HEK293T (cell line): ENCODE measurements around the gene NOL4L.

Experiments
- ARNT ChIP-seq: fragments of 450-650 bp; IDR thresholded peaks from 2 replicates; pipeline ENCODE4 v1.6.1; 2017; ENCODE audit warnings: mild to moderate bottlenecking
- BHLHE40 ChIP-seq: fragments of 450-650 bp; IDR thresholded peaks from 2 replicates; pipeline ENCODE4 v1.6.1; 2016; ENCODE audit warnings: mild to moderate bottlenecking, moderate library complexity, borderline replicate concordance
- CTBP1 ChIP-seq: fragments of 450-650 bp; IDR thresholded peaks from 2 replicates; pipeline ENCODE4 v1.6.1; 2016; ENCODE audit warnings: borderline replicate concordance
- ELF4 ChIP-seq: fragments of 450-650 bp; IDR thresholded peaks from 2 replicates; pipeline ENCODE4 v1.6.1; 2017; ENCODE audit warnings: antibody characterized with exemption
- FOXA1 ChIP-seq: fragments of 450-650 bp; IDR thresholded peaks from 2 replicates; pipeline ENCODE4 v1.6.1; 2016; ENCODE audit warnings: mild to moderate bottlenecking
- FOXK2 ChIP-seq: fragments of 450-650 bp; IDR thresholded peaks from 2 replicates; pipeline ENCODE4 v1.6.1; 2016; ENCODE audit warnings: mild to moderate bottlenecking
- FOXM1 ChIP-seq: fragments of 450-650 bp; IDR thresholded peaks from 2 replicates; pipeline ENCODE4 v1.6.1; 2017; ENCODE audit warnings: mild to moderate bottlenecking, borderline replicate concordance
- LEF1 ChIP-seq: fragments of 450-650 bp; IDR thresholded peaks from 2 replicates; pipeline ENCODE4 v1.6.1; 2017; ENCODE audit warnings: mild to moderate bottlenecking, borderline replicate concordance
- NFRKB ChIP-seq: fragments of 450-650 bp; IDR thresholded peaks from 2 replicates; pipeline ENCODE4 v1.6.1; 2016; ENCODE audit warnings: mild to moderate bottlenecking, moderate library complexity
- PKNOX1 ChIP-seq: fragments of 450-650 bp; IDR thresholded peaks from 2 replicates; pipeline ENCODE4 v1.6.1; 2016
- SUZ12 ChIP-seq: fragments of 450-650 bp; IDR thresholded peaks from 2 replicates; pipeline ENCODE4 v1.6.1; 2016; ENCODE audit warnings: mild to moderate bottlenecking
- ZNF384 ChIP-seq: fragments of 450-650 bp; IDR thresholded peaks from 2 replicates; pipeline ENCODE4 v1.6.1; 2016

GRCh38 chr20:32509639-32510066 is 75.5 kb downstream of the NOL4L start:
- TF ChIP-seq CTBP1 (no peak), BHLHE40 (no peak), ZNF384 (no peak), NFRKB (no peak), PKNOX1 (no peak), SUZ12 (no peak), FOXM1 (no peak), ELF4 (no peak), FOXK2 (no peak), FOXA1 (no peak), ARNT (no peak), LEF1 (no peak)
